ELR (cell line): ENCODE data around the gene PATL2.
"Not testable (repeated sequence)": the region's sequence is repeated elsewhere in the genome, so short reads cannot be mapped to it uniquely, and the experiment has no call there.

Experiments used
- DNase-seq: peaks from one replicate; pipeline ENCODE4 v3.0.0-alpha.2; 2015; ENCODE audit warnings: low read depth

The PATL2 gene

GRCh38 chr15:44690245-44690644 is 20.9 kb downstream of the PATL2 start:
- not testable (repeated sequence) for DNase-seq

DNA sequence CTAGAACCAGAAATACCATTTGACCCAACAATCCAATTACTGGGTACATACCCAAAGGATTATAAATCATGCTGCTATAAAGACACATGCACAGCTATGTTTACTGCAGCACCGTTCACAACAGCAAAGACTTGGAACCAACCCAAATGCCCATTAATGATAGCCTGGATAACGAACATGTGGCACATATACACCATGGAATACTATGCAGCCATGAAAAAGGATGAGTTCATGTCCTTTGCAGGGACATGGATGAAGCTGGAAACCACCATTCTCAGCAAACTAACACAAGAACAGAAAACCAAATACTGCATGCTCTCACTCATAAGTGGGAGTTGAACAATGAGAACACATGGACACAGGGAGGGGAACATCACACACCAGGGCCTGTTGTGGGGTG is 21.8 kb downstream of the PATL2 start:
- not testable (repeated sequence) for DNase-seq

DNA sequence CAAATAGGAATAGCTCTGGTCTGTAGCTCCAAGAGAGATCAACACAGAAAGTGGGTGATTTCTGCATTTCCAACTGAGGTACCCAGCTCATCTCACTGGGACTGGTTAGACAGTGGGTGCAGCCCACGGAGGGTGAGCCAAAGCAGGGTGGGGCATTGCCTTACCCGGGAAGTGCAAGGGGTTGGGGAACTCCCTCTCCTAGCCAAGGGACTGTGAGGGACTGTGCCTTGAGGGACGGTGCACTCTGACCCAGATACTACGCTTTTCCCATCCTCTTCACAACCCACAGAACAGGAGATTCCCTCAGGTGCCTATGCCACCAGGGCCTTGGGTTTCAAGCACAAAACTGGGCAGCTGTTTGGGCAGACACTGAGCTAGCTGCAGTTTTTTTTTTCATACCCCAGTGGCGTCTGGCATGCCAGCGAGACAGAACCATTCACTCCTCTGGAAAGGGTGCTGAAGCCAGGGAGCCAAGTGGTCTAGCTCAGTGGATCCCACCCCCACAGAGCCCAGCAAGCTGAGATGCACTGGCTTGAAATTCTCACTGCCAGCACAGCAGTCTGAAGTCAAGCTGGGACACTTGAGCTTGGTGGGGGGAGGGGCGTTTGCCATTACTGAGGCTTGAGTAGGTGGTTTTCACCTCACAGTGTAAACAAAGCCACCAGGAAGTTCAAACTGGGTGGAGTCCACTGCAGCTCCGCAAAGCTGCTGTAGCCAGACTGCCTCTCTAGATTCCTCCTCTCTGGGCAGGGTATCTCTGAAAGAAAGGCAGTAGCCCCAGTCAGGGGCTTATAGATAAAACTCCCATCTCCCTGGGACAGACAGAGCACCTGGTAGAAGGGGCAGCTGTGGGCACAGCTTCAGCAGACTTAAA is 28.1 kb downstream of the PATL2 start:
- DNase-seq: peak; percentile 34

- no peak for DNase-seq
These were observed 28.9 kb downstream of the PATL2 start for GRCh38 chr15:44682211-44682610.

DNA sequence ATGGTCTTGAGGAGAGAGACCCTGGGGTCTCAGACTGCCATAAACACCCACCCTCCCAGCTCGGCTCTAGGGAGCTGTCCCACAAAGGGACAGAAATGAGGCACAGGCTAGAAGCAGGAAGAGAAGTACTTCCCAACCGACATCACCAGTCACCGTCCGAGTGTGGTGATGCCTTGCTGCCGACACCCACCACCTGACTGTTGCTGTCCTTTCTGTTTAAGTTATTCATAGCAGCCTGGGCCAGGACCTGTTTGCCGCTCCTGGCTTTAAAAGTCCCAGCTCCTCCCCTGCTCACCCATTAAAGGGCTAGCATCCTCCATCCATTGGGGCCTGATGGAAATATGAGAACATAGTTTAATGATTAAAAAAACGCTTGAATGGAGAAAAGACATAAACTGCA is 34.4 kb downstream of the PATL2 start:
- no peak for DNase-seq

DNA sequence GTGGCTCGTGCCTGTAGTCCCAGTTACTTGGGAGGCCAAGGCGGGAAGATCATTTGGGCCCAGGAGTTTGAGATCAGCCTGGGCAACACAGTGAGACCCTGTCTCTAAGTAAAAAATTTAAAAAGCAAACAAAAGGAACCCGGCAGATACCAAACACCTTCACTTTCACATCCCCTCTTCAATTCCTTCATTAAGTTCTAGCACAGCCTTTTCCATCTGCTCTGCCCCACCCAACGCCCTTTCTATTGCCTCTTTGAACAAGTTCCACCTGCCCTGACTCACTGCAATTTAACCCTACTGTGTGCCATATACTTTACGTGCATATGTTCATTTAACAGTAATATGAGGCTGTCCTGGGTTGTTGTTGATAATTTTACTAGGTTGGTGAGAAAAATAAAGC is 35.2 kb downstream of the PATL2 start:
- DNase-seq: no peak

DNA sequence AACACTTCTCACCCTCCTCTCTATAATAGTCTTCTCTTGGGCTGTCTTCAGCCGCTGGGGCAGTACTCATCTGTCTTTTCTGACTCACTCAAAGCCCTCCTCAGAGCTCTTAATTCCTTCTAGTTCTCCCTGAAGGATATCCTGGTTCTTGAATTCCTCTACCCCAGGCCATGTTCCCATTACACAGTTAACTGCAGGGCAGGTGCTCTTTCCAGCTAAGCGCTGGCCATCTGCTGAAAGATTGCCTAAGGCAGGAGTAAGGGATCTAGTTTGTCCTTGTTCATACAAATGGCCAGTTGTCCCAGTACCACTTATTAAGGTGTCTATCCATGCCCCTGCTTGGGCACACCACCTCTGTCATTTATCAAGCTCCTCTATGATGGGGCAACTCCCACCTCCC is 37.5 kb downstream of the PATL2 start:
- DNase-seq: no peak

DNA sequence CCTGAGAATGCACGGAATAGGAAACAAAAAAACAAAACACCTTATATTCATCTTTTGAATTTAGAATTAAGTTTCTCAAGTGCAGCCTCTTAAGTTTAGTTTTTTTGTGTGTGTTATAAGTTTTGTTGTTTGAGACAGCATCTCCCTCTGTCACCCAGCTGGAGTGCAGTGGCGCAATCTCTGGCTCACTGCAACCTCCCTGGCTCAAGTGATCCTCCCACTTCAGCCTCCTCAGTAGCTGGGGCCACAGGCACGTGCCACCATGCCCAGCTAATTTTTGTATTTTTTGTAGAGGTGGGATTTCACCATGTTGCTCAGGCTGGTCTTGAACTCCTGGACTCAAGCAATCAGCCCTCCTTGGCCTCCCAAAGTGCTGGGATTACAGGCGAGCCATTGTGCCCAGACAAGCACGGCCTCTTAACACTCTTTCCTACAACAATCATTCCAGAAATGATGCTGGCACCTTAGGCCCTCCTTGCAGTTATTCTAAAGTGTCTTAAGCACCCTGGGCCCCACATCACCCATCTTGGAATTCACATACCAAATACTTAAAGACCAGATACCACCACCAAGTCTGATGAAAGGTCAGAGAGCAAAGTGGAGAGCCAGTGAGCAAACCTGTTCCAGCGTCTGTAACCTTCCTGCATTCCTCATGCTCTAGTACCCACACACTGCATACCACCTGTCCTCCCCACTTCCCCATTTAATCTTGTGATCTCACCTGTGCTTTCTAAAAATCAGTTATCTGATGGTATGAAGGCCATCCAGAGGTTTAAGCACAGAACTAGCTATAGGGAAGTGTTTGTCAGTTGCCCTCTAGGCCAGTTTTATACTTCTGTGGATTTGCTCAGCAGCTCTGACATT is 40.8 kb downstream of the PATL2 start:
- no peak for DNase-seq

DNA sequence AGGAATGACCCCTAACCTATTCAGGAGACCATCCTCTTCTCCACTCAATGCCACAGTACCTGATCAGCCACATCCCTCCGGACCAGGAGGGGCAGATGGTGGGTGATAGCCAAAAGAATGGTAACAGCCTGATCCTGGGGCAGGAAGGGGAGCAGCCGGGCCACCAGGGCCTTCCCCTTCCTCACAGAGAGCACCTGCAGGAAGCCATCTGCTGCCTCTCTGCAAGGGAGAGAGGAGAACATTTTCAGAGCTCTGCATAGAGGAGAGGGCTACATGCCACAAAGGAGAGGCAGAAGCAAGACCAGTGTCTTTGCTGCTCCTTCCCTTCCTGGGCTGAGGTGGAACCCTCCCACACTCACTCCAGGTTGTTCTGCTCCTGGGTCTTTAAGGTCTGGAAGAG is 42.2 kb downstream of the PATL2 start:
- no peak for DNase-seq

- no peak for DNase-seq
These were observed 44.1 kb downstream of the PATL2 start for GRCh38 chr15:44667039-44667360.

DNA sequence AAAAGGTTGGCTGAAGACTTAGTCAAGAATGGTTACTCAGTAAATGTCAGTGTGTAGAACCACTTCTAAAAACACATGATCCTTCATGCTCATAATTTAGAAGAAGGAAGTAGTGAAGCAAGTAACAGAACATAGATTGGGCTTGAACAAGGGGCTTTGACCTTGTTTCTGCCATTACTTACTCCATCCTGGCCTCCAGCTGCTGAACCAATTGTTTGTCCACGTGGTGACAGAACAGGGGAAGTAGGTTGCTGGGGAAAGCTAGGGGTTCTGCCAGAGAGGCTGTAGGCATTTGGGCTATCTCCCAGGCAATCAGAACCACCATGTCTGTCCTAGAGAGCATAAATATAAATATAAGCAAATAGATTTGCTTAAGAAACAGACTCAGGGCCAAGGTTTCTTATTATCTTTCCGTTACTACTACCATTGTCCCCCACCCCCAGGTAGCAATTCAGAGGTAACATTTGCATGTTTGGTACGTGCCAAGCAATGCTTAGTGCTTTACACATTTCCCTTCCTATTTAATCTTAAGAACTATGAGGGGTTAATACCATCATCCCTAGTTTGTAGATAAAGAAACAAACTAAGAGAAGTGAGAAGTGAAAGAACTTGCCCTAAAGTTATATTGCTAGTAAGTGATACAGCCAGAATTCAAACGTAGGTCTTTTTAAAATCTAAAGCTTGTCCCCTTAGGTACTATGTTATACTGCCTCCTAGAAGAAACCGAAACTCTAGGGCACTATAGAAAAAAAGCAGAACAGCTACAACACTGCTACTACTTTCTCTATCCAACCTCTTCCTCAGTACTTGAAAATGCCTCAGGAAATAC is 44.7 kb downstream of the PATL2 start:
- no peak for DNase-seq

- peak; percentile 96 for DNase-seq
These were observed 47.5 kb downstream of the PATL2 start, which contains the start of gene SPG11 for GRCh38 chr15:44663410-44664308. Gene SPG11, minus strand, starts transcription at chr15:44663662. Its CDS starts 15 bp downstream, at chr15:44663647.

DNA sequence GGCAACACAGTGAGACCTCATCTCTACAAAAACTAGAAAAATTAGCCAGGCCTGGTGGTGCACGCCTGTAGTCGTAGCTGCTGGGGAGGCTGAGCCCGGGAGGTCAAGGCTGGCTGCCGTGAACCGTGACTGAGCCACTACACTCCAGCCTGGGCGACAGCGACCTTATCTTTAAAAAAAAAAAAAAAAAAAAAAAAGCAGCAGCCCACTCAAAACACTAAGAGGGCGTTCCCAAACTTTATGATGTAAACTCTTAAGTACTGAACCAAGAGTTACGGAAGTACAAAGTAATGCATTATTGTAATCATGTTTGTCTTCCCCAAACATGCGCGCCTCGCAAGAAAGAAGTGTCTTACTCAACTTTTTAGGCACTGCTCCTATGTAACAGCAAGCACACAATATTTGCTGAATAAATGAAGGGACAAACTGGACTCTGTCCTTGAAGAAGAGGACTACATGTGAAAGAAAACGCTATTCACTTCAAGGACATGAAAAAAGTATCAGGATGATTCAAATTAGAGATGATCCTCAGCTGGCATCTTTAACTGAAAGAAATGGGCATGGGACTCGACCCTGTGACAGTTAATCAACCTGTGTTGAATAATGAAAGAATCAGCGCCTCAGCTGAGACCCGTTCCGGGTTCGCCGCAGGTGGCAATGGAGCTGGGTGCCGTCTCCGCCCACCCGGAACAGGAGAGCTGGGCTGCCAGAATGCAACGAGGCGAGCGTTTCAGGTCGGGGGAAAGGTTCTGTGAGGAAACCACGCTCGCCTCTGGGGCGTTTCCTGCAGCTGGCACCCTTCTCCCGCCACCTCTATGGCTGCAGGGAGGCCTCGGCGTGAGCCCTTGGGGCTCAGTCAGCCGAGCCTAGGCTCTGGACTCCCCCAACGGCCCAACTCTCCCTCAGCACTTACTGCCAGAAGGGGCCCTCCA is 48.4 kb downstream of the PATL2 start:
- DNase-seq: peak; percentile 78

DNA sequence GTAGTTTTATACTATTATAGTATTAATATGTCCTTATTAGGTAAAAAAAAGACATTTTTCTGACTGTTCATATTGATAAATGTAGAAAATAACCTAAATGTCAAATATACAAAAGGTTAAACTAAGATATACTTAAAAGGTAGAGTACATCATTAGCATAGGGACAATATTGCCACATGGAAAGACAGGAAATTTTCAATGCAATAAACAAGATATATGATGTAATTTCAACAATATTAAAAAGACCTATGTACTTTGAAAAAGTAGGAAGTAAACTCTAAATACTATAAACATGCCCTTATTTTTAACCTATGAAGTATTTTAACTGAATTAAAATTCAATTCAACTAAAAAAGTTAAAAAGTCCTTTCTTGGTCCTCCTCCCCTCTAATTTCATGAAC is 49.5 kb downstream of the PATL2 start:
- no peak for DNase-seq

DNA sequence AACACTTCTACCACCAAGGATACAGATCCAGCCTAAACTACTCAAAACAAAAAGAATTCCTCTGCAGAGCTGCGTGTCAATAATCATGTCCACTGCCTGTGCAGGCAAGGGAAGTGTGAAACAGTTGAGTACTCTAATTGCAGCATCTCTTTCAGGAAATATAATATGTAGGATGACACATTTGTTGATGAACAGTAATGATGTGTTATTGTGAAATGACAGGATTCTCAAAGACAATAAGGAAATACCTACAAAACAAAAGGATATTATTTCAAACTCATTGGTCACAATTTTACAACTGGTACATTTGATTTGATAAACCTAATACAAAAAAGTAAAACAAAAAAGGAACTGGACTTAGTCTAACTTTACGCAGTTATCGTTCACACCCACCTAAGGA is 52.1 kb downstream of the PATL2 start:
- DNase-seq: no peak

- no peak for DNase-seq
These were observed 53.7 kb downstream of the PATL2 start for GRCh38 chr15:44657378-44657777.

- DNase-seq: no peak
These were observed 54.2 kb downstream of the PATL2 start for GRCh38 chr15:44656913-44657312.

- DNase-seq: no peak
These were observed 54.8 kb downstream of the PATL2 start for GRCh38 chr15:44656298-44656697.

DNA sequence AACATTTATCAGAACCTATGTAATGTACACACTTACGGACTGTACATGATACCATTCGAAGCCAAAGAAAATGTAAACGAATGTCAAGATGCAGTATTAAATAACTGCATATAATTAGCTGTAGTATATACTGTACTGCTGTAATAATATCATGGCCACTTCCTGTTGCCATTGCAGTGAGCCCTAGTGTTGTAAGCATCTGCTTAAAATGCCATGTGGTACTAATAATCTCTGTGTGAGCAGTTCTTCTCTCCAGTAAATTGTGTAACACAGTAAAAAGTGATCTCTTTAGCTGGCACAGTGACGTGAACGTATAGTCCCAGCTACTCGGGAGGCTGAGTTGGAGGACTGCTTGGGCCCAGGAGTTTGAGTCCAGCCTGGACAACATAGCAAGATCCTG is 56.3 kb downstream of the PATL2 start:
- DNase-seq: no peak

DNA sequence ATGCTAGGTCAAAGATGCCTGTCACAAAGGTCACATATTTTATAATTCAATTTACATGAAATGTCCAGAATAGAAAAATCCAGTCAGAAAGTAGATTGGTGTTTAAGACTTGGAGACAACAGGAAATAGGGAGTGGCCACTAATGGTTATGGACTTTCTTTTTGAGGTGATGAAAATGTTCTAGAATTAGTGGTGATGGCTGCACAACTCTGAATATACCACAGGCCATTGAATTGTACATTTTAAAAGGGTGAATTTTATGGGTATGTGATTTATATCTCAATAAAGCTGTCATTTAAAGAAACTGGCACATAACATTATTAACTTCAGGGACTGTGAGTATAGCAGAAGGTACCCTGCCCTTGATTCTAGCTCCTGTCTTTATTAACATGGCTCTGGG is 63.5 kb downstream of the PATL2 start:
- no peak for DNase-seq
